ENCODE results near the gene FNDC3B.

Gene FNDC3B

DNA sequence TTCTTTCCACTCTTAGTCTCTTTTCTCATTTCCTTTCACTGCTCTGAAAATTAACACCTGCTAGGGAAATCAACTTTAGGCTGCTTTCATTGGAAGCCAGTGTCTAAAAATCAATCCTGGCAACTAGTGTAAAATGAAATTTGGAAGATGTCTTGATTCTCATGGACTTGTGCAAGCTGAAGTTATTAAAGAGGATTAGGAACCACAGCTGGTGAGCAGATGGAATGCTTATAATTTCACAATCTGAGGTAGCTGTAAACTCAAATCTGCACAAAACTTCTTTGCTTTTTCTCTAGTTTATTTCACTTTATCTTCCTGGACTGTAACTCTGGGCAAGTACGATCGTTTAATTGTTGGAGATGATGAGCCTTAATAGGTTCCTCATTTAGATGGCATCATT is 233.3 kb downstream of the FNDC3B start:
- FAIRE-seq = no peak

DNA sequence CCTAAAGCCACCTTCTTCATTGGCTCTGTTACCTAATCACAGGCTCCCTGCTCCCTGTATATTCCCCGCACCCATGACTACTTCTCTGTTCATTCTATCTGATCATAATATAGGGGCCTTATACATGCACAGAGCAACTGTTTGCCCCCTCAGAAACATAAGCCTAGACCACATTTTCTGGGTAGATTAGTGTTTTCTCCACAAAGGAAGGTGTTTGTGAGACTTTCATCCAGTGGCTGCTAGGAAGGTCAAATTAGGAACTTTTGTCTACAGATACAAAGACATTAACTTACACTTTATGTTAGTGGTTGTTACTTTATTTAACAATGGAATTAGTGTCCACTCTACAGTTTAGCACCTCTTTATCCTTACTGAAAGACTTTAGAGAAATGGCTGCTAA is 234.0 kb downstream of the FNDC3B start:
- FAIRE-seq = no peak

GRCh38 chr3:172274906-172275305 is 235.5 kb downstream of the FNDC3B start:
- FAIRE-seq = no peak

DNA sequence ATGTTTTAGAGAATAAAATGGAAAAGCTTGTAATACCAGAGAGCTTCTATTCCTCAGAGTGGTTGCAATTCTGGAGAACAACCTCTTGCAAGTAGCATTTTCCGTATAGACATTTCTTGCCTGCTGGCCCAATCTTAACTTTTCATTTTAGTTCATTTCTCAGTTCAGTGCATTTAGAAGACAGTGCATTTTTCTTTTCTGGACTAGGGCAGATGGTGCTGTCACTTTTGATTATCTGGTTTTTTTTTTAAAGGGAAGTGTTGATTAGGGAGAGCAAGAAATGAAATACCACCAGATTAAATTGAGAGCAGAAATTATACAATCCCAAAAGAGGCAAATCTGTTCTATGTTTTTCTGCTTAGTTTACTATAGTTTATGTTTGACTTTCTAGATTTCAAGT is 236.2 kb downstream of the FNDC3B start:
- FAIRE-seq = no peak

DNA sequence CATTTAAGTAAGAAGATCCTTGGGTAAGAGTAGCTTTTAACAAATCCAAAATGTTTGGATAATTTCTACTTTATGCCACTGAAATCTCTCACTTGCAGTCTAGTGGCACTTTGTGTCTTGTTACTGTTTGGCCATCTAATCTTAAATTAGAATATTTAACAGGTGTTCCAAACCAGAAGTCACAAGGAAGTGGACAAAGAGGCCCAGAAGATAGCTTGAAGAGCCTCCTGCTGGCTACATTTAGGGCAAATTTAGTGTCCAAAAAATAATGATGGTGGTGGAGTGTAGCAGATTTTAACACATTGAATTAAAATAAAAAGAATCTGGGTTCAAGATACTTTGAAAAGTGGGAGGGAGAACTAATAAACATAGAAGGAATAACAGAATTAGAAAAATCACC is 236.7 kb downstream of the FNDC3B start:
- no peak for FAIRE-seq

DNA sequence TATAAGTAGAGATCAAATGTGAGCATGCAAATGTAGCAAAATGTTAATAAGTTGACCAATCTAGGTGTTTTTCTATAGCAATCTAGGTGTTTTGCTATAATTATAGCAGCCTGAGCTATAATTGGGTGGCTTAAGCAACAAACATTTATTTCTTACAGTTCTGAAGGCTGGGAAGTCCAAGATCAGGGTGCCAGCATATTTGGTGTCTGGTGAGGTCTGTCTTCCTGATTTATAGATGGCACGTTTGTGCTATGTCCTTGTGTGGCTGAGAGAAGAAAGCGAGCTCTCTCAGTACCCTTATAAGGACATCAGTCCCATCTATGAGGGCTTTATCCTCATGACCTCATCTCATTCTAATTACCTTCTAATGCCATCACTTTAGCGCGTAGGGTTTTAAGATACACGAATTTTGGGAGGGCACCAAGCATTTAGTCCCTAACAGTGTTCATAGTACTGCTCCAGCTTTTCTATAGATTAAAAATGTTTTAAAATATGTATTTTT is 237.8 kb downstream of the FNDC3B start:
- no peak for FAIRE-seq

GRCh38 chr3:172279191-172279640 is 239.8 kb downstream of the FNDC3B start:
- FAIRE-seq = no peak

GRCh38 chr3:172279974-172280373 is 240.6 kb downstream of the FNDC3B start:
- FAIRE-seq = no peak

- no peak for FAIRE-seq
Measured at GRCh38 chr3:172280406-172281051, 241.2 kb downstream of the FNDC3B start.

DNA sequence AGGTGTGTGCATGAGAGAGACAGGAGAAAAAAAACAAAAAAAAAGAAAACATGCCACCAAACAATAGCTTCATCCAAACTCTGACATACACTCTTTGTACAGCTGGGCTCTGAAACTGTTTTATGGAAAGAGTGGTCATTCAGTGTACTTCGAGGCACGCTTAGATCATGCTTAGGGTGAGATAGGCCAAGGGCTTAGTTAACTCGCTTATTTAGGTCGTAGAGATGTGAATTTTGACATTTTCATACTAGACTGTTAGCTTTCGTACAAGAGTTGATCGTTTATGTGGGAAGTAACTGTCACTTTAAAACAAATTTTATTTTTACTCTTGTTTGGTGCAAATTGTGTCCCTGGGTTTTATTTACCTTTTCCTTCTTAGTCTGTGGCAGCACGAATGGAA is 242.5 kb downstream of the FNDC3B start:
- no peak for FAIRE-seq

GRCh38 chr3:172282850-172283249 is 243.5 kb downstream of the FNDC3B start:
- no peak for FAIRE-seq

GRCh38 chr3:172283841-172284357 is 244.5 kb downstream of the FNDC3B start:
- FAIRE-seq = no peak

DNA sequence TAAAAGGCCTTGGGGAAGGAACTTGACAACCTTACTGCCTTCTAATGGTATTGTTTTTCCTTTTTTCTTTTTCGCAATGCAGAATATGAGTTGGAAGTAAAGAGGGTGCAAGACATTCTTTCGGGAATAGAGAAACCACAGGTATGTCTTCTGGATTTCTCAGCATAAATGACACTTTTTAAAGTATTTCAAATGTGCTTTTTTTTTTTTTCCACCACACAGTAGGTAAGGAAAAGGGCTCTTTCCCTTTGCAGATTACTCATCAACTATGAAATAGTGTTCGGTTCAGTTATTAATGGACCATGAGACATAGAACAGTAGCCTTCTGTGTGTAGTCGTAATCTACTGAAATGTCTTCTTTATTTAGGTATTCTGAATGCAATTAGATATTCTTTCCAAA is 246.5 kb downstream of the FNDC3B start:
- no peak for FAIRE-seq

DNA sequence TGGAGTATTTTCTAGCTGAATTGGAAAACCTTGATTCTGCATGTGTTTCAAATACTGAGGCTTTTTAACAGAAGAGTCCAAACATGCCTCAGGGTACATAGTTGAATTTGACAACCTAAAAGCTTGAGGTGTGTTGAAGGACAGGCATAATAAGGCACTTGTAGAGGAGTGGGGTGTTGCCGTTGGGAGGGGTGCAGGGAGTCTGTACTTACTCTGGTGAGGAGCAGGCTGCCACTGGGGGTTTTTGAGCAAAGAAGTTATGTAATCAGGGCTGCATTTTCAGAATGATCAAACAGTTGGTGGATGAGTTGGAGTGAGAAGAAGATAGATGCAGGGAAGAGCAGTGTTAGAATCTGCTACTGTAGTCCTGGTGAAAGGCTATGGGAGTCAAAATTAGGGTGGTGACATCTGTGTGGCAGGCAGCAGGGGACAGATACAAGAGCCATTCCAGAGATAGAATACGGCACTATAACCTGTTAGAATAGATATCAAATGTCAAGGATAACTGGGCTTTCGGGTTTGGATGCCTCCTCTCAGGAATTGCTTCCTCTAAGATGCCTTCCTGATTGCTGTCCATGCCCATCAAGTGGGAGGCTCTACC is 247.3 kb downstream of the FNDC3B start:
- no peak for FAIRE-seq

GRCh38 chr3:172287937-172288477 is 248.6 kb downstream of the FNDC3B start:
- no peak for FAIRE-seq

DNA sequence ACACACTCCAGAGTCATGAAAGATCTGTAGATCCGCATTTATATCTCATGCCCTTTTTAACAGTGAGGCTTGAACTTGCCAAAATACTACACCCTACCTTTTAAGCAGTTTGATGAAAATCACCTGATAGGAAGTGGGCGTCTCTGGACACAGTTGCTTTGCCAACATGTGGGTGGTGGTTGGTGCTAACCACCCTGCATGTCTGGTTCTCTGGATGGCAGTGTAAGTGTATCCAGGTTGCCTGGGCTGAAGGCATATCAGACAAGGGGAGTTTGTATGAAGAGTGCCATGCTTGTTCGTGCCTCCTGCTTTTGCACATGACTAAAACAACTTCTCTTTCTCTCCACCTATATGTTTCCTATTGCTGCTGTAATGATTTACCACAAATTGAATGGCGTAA is 249.3 kb downstream of the FNDC3B start:
- FAIRE-seq = no peak

GRCh38 chr3:172289583-172289982 is 250.2 kb downstream of the FNDC3B start:
- FAIRE-seq = no peak

GRCh38 chr3:172290457-172290856 is 251.1 kb downstream of the FNDC3B start:
- FAIRE-seq = no peak

DNA sequence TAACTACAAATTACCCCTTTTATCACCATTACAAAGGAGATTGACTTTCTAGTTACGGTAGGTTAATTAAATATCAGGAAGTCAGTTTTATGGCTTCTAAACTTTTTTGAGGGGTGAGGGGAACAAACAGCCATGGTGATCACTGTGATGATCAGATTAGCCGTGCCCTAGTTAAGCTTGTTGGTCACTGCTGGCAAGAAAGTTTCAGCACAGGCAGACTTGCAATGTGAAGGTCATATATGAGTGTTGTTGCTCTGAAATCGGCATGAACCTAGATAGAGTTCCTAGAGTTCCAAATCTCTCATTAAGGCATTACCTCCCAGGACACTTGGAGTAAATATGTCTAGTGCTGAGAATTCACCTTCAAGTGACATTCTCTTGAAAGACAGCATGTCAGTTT is 252.3 kb downstream of the FNDC3B start:
- no peak for FAIRE-seq

- no peak for FAIRE-seq
Measured at GRCh38 chr3:172292422-172292821, 253.0 kb downstream of the FNDC3B start.

GRCh38 chr3:172293093-172293492 is 253.7 kb downstream of the FNDC3B start:
- no peak for FAIRE-seq

GRCh38 chr3:172294223-172294806 is 254.9 kb downstream of the FNDC3B start:
- FAIRE-seq = no peak

DNA sequence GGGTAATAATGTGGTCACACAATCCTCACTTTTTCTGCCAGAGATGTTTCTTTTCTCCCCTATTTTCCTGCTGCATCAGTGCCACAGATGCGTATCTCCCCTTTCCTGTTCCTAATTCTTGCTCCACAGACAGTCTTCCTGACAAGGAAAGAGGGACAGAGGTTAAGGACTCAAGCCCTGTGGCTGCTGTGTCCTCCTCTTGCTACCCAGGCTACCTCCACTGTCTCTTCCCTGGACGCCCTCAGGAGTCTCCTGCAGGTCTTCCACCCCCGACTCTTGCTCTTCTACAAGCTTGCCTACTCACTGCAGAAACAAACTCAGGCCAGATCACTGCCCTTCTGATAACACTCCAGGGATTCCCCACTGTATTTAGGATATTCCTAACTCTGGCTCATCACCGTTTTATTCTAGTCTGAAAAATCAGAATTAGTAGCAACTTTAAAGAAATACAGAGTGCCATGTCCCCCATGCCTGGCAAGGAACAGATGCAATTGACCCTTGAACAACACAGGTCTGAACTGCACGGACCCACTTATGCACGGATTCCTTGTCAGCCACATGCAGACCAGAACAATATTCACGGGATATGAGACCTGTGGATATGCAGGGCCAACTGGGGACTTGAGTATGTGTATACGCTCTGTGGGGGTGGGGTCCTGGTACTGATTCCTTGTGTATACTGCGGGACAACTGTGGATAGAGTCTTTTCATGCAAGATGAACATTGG is 257.0 kb downstream of the FNDC3B start:
- no peak for FAIRE-seq
